HK-2 (cell line): ENCODE results near the gene SV2B.
"Not testable (repeated sequence)": the region's sequence is repeated elsewhere in the genome, so short reads cannot be mapped to it uniquely, and the experiment has no call there.

Source experiments
- DNase-seq: peaks from one replicate; pipeline ENCODE4 v3.0.0-alpha.2; 2018; ENCODE audit not compliant: unreplicated experiment

Gene SV2B, protein sequence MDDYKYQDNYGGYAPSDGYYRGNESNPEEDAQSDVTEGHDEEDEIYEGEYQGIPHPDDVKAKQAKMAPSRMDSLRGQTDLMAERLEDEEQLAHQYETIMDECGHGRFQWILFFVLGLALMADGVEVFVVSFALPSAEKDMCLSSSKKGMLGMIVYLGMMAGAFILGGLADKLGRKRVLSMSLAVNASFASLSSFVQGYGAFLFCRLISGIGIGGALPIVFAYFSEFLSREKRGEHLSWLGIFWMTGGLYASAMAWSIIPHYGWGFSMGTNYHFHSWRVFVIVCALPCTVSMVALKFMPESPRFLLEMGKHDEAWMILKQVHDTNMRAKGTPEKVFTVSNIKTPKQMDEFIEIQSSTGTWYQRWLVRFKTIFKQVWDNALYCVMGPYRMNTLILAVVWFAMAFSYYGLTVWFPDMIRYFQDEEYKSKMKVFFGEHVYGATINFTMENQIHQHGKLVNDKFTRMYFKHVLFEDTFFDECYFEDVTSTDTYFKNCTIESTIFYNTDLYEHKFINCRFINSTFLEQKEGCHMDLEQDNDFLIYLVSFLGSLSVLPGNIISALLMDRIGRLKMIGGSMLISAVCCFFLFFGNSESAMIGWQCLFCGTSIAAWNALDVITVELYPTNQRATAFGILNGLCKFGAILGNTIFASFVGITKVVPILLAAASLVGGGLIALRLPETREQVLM

DNA sequence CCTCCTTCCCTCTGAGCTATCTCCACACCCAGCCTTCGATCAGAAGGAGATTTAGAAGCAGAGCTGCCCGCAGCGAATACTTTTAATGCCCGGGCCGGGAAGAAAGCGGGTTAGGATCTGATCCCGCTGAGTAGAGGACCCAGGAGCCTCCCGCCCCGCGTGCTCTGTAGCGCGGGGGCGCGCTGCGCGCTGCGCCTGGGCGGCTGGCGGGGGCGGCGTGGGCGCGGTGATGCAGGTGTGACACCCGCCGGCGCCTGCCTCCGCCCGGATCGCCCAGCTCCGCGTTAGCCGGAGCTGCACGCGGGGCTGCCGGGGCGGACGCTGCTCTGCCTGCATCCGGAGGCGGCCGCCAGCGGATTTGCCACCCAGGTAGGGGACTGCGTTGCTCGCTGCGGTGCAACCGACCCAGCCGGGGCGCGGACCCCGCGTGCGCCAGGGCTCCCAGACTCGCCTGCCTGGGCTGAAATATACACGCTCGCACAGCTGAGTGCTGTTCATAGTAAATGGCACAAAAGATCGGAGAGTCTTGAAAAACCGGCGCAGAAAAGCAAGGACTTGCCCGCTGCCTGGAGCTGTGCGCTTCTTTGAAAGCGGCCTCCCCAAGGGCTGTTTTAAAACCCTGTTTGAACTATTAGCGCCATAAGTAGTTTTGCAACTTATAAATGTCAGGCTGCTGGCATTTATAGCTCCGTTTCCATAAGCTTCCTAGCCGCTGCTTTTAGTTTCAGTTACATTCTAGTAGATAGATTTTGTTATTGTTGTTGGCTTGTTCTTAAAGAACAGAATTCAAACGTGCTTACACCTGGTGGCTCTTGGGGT lies at the start of gene SV2B:
TSS of gene SV2B (plus strand) at position 263 of the 819 bp plus-strand sequence. CDS start 126,007 bp downstream, outside the sequence.
- DNase-seq = no peak

GRCh38 chr15:91051248-91051647 lies 48.8 kb upstream of the SV2B start:
- no peak for DNase-seq

DNA sequence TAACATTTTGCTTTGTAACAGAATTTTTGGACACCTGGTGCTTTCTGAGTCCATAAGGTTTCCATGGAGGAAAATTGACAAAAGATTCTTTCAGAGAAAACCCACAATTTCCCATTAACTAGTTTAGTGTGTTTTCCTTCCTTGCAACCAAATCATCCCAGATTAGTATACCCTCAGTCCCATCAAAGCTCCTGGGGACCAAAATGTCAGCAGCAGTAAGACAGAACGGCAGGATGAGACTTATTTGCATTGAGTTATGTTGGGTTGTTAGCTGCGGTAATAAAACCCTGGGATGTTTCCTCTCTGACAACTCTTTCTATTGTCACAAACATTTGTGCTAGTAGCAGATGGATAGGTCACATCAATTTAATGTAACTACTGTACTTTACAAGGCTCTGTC lies 45.2 kb upstream of the SV2B start:
- no peak for DNase-seq

GRCh38 chr15:91055548-91056331 lies 44.3 kb upstream of the SV2B start:
- DNase-seq = peak; percentile 33

DNA sequence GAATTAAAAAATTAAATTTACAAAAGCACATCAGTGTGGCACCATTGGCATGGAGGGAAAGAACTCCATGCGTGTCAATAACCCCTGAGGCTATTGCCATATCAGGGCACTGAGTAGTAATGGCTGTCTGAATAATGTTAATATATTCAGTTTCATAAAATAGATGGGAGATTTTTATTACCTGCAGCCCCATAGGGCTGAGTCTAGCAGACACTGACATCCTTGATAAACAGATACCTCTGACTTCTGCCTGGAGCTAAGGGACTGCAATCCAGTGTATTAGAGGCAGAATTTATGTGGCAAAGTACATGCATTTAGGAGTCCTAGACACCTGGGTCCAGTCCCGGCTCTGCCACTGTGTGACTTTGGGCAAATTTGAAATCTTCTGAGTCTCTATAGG lies 38.8 kb upstream of the SV2B start:
- DNase-seq = no peak

DNA sequence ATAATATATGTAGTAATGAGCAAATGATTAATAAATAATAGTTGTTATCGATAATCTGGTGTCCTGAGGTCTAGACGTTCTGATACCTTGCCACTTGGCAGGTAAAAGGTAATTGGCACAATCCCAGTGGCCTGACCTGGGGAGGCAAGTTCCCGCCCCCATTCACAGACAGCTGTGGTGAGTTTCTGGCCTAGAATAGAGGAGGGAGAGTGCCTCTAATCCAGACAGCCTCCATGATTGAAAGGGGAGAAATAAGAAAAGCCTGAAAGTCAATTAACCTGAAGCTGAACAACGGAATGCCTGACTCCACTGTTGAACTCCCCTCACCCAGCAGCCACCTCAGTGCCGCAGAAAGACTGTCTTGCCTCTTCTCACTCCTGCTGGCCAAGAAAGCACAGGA lies 38.1 kb upstream of the SV2B start:
- no peak for DNase-seq

DNA sequence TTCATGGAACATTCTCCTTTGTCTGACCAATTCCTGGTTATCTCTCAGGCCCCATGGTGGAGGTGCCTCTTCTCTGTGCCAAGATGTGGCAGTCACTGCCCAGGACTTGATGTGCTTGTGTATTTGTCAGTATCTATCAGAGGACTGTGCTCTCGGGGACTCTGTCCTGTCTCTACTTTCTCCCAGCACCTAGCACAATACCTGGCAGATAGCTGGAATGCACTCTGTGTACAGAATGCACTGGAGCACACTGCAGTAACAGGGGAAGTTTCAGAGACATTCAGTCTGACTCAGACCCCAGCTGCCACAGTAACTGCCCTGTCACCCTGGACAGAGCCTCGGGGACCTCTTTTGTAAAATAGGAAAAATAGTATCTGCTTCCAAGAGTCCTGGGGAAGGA lies 34.6 kb upstream of the SV2B start:
- no peak for DNase-seq

- DNase-seq = no peak
Observed at GRCh38 chr15:91067036-91067435, 33.0 kb upstream of the SV2B start.

- no peak for DNase-seq
Observed at GRCh38 chr15:91068436-91068835, 31.6 kb upstream of the SV2B start.

- DNase-seq = no peak
Observed at GRCh38 chr15:91068966-91069365, 31.1 kb upstream of the SV2B start.

DNA sequence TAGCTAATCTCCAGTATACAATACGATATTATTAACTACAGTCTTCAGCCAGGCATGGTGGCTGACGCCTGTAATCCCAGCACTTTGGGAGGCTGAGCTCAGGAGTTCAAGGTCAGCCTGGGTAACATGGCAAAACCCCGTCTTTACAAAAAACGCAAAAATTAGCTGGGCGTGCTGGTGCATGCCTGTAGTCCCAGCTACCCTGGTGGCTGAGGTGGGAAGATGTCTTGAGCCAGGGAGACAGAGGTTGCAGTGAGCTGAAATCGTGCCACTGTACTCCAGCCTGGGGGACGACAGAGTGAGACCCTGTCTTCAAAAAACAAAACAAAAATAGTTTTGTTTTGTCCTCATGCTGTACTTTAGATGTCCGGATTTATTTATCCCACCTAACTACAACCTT lies 29.2 kb upstream of the SV2B start:
- no peak for DNase-seq

DNA sequence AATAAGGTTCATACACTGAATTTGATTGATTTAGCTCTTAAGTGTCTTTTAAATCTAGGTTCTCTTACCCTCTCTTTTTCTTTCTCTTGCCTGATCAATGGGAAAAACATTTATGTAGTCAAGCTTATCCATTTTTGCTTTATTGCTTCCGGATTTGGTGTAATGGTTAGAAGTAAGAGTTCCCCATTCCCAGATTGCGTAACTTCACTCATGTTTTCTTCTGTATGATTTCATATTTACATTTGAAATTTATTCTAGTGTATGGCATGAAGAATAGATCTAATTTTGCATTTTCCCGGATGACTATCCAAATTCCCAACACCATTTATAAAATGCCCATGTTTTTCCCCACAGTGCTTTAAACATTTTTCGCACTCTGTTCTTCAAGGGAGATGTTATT lies 27.9 kb upstream of the SV2B start:
- DNase-seq = no peak

DNA sequence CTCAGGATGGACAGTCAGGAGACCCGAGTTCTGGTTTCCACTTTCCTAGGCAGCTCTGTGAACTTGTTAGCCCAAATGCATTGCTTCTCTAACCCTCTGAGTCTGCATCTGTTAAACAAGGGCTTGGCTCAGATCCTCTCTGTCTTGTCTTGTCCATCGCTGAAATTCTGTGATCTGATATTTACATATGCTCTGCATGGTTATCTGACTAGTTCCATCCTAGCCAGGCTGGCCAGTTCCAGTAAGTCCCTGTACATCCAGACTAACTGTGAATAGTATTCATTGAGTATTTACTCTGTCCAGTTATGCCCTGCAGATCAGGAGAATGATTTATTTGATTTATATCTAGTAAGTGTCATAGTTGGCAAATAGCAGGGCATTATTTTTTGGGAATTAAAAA lies 27.0 kb upstream of the SV2B start:
- DNase-seq = no peak

GRCh38 chr15:91073768-91074167 lies 26.3 kb upstream of the SV2B start:
- no peak for DNase-seq

DNA sequence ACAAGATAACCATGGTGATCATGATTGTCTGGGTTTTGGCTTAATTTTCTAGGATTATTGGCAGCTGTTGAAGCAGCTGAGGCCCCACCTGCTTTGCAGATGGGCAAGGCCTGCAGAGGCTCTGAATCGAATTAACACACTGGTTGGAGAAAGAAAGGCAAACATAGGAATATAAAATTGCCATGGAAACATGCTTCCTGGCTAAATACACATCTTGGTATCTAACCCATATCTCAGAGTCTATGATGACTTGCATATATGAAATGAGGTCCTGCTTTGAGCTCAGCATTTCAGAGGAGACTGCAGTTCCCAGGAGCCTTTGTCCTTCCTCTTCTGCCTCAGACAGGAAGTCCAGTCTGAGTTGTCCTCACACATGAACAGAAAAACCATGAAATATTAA lies 24.3 kb upstream of the SV2B start:
- no peak for DNase-seq

DNA sequence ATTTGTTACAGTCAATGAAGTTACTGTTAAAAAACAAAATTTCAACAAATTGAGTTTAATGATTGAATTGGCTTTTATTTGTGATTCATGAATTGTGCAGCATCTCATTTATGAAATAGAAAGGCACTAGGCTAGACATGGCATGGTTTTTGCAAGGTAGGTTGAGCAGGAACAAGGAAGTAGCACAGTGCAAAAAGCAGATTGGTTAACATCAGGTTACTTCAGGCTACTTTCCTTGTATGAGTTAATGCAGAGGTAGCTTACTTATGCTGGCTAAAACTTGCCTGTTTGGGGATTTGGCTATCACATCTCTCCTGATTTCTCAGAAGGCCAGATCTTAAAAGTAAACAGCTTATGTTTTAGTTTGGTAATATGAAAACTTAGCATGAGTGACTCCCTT lies 23.0 kb upstream of the SV2B start:
- no peak for DNase-seq

DNA sequence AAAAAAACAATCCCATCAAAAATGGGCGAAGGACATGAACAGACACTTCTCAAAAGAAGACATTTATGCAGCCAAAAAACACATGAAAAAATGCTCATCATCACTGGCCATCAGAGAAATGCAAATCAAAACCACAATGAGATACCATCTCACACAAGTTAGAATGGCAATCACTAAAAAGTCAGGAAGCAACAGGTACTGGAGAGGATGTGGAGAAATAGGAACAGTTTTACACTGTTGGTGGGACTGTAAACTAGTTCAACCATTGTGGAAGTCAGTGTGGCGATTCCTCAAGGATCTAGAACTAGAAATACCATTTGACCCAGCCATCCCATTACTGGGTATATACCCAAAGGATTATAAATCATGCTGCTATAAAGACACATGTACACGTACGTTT lies 6.2 kb upstream of the SV2B start:
- DNase-seq = not testable (repeated sequence)

DNA sequence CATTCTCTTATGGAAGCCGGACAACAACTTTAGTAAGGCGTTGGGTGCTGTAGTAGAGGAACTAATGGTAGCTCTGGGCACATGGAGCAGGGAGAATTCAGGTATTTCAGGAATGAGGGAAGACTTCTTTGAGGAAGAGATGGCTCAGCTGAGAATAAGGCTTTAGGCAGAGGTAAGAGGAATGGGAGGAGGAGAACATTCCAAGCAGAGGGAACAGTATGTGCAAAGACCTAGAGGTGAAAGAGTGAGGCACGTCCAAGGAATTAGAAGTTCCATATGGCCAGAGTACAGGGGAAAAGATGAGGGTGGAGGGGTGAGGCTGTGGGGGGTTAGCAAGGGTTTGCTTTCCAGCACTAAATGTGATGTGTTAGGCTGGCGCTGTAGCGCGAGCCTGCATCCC lies 1.6 kb upstream of the SV2B start:
- no peak for DNase-seq

GRCh38 chr15:91099616-91099994 lies 452 bp upstream of the SV2B start:
- no peak for DNase-seq

GRCh38 chr15:91100814-91101607 lies 954 bp downstream of the SV2B start:
- DNase-seq = no peak

GRCh38 chr15:91101608-91101920 lies 1.5 kb downstream of the SV2B start:
- no peak for DNase-seq
